ENCODE results near the gene EIF2S1.

GRCh38 chr14:67360470-67361206 lies 510 bp downstream of the EIF2S1 start:
- TF ChIP-seq, protein P1, sequence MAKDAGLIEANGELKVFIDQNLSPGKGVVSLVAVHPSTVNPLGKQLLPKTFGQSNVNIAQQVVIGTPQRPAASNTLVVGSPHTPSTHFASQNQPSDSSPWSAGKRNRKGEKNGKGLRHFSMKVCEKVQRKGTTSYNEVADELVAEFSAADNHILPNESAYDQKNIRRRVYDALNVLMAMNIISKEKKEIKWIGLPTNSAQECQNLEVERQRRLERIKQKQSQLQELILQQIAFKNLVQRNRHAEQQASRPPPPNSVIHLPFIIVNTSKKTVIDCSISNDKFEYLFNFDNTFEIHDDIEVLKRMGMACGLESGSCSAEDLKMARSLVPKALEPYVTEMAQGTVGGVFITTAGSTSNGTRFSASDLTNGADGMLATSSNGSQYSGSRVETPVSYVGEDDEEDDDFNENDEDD (CRISPR knock-in tag; IDR thresholded peaks at IDR 0.05; ENCODE audit: borderline replicate concordance): peak; percentile 19; the same call in 1 of the 2 replicates
- no peak for TF ChIP-seq EP300 (IDR thresholded peaks at IDR 0.05; ENCODE audit: low read depth in 2 of 2, low read length in 2 of 2)
- TF ChIP-seq EP300 (CRISPR knock-in tag; IDR thresholded peaks at IDR 0.05; ENCODE audit: borderline replicate concordance): no peak
- TF ChIP-seq SAP130 (CRISPR knock-in tag; IDR thresholded peaks at IDR 0.05; ENCODE audit: low read depth): peak; percentile 3
- no peak for TF ChIP-seq FOXO1 (CRISPR knock-in tag; IDR thresholded peaks at IDR 0.05)
- TF ChIP-seq TCF12 (IDR thresholded peaks at IDR 0.05): no peak
- TF ChIP-seq TCF12 (CRISPR knock-in tag; IDR thresholded peaks at IDR 0.05): no peak
